ENCODE measurements around the gene MAP1LC3B.

The MAP1LC3B gene

DNA sequence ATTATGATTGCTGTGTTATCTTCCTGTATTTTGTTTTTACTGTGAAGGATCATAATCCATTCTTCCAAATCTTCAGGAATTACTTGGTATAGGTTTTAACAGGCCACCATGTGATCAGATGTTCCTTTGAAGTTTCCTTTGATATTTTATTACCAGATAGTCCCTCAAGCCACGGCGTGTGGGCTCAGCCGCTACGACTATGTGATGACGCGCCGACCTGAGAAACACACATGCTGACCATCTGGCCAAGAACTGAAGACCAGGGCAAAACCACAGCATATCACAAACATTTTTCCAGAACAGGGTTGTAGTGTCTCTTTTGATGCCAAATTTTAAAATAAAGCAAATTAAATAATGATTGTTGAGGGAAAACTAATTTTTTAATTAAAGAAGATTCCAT lies 53.4 kb downstream of the MAP1LC3B start:
- no peaks in the 10 kb centered on the region for H3F3A ChIP-seq (ENCODE audit: insufficient read depth)
- no peak overlapping the region for H3K9ac ChIP-seq (ENCODE audit: low read length)
- no peak overlapping the region for H2AFZ ChIP-seq (ENCODE audit: low read depth, low read length, severe bottlenecking)
- H3K27me3 ChIP-seq (ENCODE audit: low read length) = no peaks in the 10 kb centered on the region
- no peak overlapping the region for H3K27ac ChIP-seq (ENCODE audit: low read depth, low read length)
- H3K4me2 ChIP-seq (ENCODE audit: low read depth, low read length, poor library complexity, severe bottlenecking) = no peak overlapping the region
- no peaks in the 10 kb centered on the region for H4K20me1 ChIP-seq (ENCODE audit: low read depth, low read length)
- TF ChIP-seq, protein P1, sequence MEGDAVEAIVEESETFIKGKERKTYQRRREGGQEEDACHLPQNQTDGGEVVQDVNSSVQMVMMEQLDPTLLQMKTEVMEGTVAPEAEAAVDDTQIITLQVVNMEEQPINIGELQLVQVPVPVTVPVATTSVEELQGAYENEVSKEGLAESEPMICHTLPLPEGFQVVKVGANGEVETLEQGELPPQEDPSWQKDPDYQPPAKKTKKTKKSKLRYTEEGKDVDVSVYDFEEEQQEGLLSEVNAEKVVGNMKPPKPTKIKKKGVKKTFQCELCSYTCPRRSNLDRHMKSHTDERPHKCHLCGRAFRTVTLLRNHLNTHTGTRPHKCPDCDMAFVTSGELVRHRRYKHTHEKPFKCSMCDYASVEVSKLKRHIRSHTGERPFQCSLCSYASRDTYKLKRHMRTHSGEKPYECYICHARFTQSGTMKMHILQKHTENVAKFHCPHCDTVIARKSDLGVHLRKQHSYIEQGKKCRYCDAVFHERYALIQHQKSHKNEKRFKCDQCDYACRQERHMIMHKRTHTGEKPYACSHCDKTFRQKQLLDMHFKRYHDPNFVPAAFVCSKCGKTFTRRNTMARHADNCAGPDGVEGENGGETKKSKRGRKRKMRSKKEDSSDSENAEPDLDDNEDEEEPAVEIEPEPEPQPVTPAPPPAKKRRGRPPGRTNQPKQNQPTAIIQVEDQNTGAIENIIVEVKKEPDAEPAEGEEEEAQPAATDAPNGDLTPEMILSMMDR (IDR thresholded peaks at IDR 0.05; ENCODE audit: insufficient read depth, low read length, poor library complexity, severe bottlenecking) = no peak
- TF ChIP-seq EZH2phosphoT487 (conservative IDR thresholded peaks at IDR 0.05; ENCODE audit: low read length) = no peak
- H3K79me2 ChIP-seq (ENCODE audit: insufficient read depth, low read length) = no peaks in the 10 kb centered on the region
- H3K36me3 ChIP-seq (ENCODE audit: low read length) = no peaks in the 10 kb centered on the region
- H3K9me2 ChIP-seq (replicated peaks; ENCODE audit: insufficient read depth, low read length) = no peaks in the 10 kb centered on the region
- H3K4me3 ChIP-seq (ENCODE audit: insufficient read depth, low read length, poor library complexity, severe bottlenecking) = no peak overlapping the region
- no peaks in the 10 kb centered on the region for H3K9me3 ChIP-seq (ENCODE audit: insufficient read depth, low read length)

- Histone ChIP-seq H3K9me3 (ENCODE audit: insufficient read depth, low read length) (no peaks in the 10 kb centered on the region), H2AFZ (ENCODE audit: low read depth, low read length, severe bottlenecking) (no peak overlapping the region), H3K36me3 (ENCODE audit: low read length) (no peaks in the 10 kb centered on the region), H3K27me3 (ENCODE audit: low read length) (no peaks in the 10 kb centered on the region), H3K4me2 (ENCODE audit: low read depth, low read length, poor library complexity, severe bottlenecking) (no peak overlapping the region), H4K20me1 (ENCODE audit: low read depth, low read length) (no peaks in the 10 kb centered on the region), H3K79me2 (ENCODE audit: insufficient read depth, low read length) (no peaks in the 10 kb centered on the region), H3K9me2 (replicated peaks; ENCODE audit: insufficient read depth, low read length) (no peaks in the 10 kb centered on the region), H3F3A (ENCODE audit: insufficient read depth) (no peaks in the 10 kb centered on the region), H3K4me3 (ENCODE audit: insufficient read depth, low read length, poor library complexity, severe bottlenecking) (no peak overlapping the region), H3K9ac (ENCODE audit: low read length) (no peak overlapping the region), H3K27ac (ENCODE audit: low read depth, low read length) (no peak overlapping the region)
- TF ChIP-seq, protein P1 (IDR thresholded peaks at IDR 0.05; ENCODE audit: insufficient read depth, low read length, poor library complexity, severe bottlenecking) = no peak
- no peak for TF ChIP-seq EZH2phosphoT487 (conservative IDR thresholded peaks at IDR 0.05; ENCODE audit: low read length)
Observed at GRCh38 chr16:87446479-87446878, 54.3 kb downstream of the MAP1LC3B start.

DNA sequence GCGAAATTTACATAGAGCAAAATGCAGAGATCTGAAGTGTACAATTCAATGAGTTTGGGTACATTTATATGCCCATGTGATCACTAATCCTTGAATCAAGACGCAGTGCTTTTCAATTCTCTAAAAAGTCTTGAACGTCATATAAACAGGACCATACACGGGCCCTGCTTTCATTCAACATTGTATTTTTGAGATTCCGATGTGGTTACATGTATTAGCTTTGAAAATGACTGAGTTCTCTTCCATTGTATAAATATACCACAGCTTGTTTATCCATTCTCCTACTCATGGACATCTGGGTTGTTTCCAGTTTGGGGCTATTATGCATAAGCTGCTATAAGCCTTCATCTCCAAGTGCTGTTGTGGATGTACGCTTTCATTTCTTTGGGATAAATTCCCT lies 55.2 kb downstream of the MAP1LC3B start:
- Histone ChIP-seq H3K27me3 (ENCODE audit: low read length) (no peaks in the 10 kb centered on the region), H3K9me2 (replicated peaks; ENCODE audit: insufficient read depth, low read length) (no peaks in the 10 kb centered on the region), H3K4me3 (ENCODE audit: insufficient read depth, low read length, poor library complexity, severe bottlenecking) (no peak overlapping the region), H3K79me2 (ENCODE audit: insufficient read depth, low read length) (no peaks in the 10 kb centered on the region), H3K4me2 (ENCODE audit: low read depth, low read length, poor library complexity, severe bottlenecking) (no peak overlapping the region), H3K36me3 (ENCODE audit: low read length) (no peaks in the 10 kb centered on the region), H3K9me3 (ENCODE audit: insufficient read depth, low read length) (no peaks in the 10 kb centered on the region), H2AFZ (ENCODE audit: low read depth, low read length, severe bottlenecking) (no peak overlapping the region), H4K20me1 (ENCODE audit: low read depth, low read length) (no peaks in the 10 kb centered on the region), H3F3A (ENCODE audit: insufficient read depth) (no peaks in the 10 kb centered on the region), H3K9ac (ENCODE audit: low read length) (no peak overlapping the region), H3K27ac (ENCODE audit: low read depth, low read length) (no peak overlapping the region)
- no peak for TF ChIP-seq EZH2phosphoT487 (conservative IDR thresholded peaks at IDR 0.05; ENCODE audit: low read length)
- TF ChIP-seq, protein P1 (IDR thresholded peaks at IDR 0.05; ENCODE audit: insufficient read depth, low read length, poor library complexity, severe bottlenecking) = no peak
